ENCODE results near the gene TMEM222.

DNA sequence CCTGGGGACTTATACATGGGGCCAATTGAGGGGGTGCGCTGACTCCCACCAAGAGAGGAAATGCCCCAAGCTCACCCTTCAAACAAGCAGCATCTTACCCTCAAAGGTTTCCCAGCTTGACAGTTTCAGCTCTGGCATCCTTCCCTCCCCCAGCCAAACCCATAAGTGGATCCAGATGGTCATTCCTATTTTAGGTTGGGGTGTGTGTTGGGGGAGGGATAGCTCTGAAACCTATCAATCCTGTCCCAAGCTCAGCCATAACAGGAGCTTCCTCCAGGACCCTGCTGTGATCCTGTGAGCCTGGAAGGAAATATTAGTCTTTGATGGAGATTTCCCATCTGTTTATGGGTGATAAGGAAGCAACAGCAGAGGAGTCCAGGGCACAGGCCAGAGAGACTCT is 3.4 kb upstream of the TMEM222 start:
- TF ChIP-seq CTCF (IDR thresholded peaks at IDR 0.05): no peak
- TF ChIP-seq POLR2A (IDR thresholded peaks at IDR 0.05): no peak
